ENCODE data around the gene HNRNPDL. TPM values are rescaled to one million over a fixed set of nuclear protein-coding genes. Genes with fewer than 3 reads are reported as not detected.

Gene HNRNPDL
- total RNA-seq, 4 donors from 2014 or later: 61.8 to 210 (median 101) TPM

- Histone ChIP-seq H3K4me3 (no peak overlapping the region), H3K36me3 (peaks cover 0 to 69% (median 0%) of the 10 kb centered on the region in 3 donors), H3K27me3 (no peaks in the 10 kb centered on the region), H3K27ac (no peak overlapping the region), H3K9me3 (no peaks in the 10 kb centered on the region), H3K4me1 (no peaks in the 10 kb centered on the region)
- TF ChIP-seq CTCF (IDR thresholded peaks at IDR 0.05) (no peak), POLR2A (IDR thresholded peaks at IDR 0.05) (no peak)
- no peak for DNase-seq
Measured at GRCh38 chr4:82452026-82452425, 21.8 kb upstream of the HNRNPDL start.

GRCh38 chr4:82450966-82451755 is 20.9 kb upstream of the HNRNPDL start:
- TF ChIP-seq POLR2A (IDR thresholded peaks at IDR 0.05) (no peak), CTCF (IDR thresholded peaks at IDR 0.05) (no peak)
- H3K4me3 ChIP-seq: no peak overlapping the region
- no peak overlapping the region for H3K27ac ChIP-seq
- H3K27me3 ChIP-seq: no peaks in the 10 kb centered on the region
- no peaks in the 10 kb centered on the region for H3K4me1 ChIP-seq
- H3K36me3 ChIP-seq: peaks cover 0 to 60% (median 0%) of the 10 kb centered on the region in 3 donors
- no peaks in the 10 kb centered on the region for H3K9me3 ChIP-seq
- no peak for DNase-seq

- no peak for DNase-seq
- Histone ChIP-seq H3K27me3 (no peaks in the 10 kb centered on the region), H3K36me3 (peaks cover 0 to 41% (median 0%) of the 10 kb centered on the region in 3 donors), H3K4me3 (no peak overlapping the region), H3K9me3 (no peaks in the 10 kb centered on the region), H3K4me1 (no peaks in the 10 kb centered on the region), H3K27ac (no peak overlapping the region)
- TF ChIP-seq POLR2A (IDR thresholded peaks at IDR 0.05) (no peak), CTCF (IDR thresholded peaks at IDR 0.05) (no peak)
Measured at GRCh38 chr4:82447886-82448285, 17.6 kb upstream of the HNRNPDL start.

- Histone ChIP-seq H3K36me3 (no peaks in the 10 kb centered on the region), H3K9me3 (no peaks in the 10 kb centered on the region), H3K4me1 (peaks cover 0 to 5% (median 0%) of the 10 kb centered on the region in 4 donors), H3K27ac (no peak overlapping the region), H3K4me3 (no peak overlapping the region), H3K27me3 (no peaks in the 10 kb centered on the region)
- no peak for TF ChIP-seq POLR2A (IDR thresholded peaks at IDR 0.05)
- DNase-seq: no peak
Measured at GRCh38 chr4:82439088-82439487, 8.8 kb upstream of the HNRNPDL start.

GRCh38 chr4:82437285-82438005 is 7.2 kb upstream of the HNRNPDL start:
- no peak overlapping the region for H3K27ac ChIP-seq
- no peak overlapping the region for H3K4me3 ChIP-seq
- H3K9me3 ChIP-seq: no peaks in the 10 kb centered on the region
- H3K4me1 ChIP-seq: peaks cover 0 to 10% (median 0%) of the 10 kb centered on the region in 4 donors
- TF ChIP-seq CTCF (IDR thresholded peaks at IDR 0.05) (no peak), POLR2A (IDR thresholded peaks at IDR 0.05) (no peak)
- no peaks in the 10 kb centered on the region for H3K36me3 ChIP-seq
- no peaks in the 10 kb centered on the region for H3K27me3 ChIP-seq
- no peak for DNase-seq

- Histone ChIP-seq H3K9me3 (no peaks in the 10 kb centered on the region), H3K4me1 (peaks cover 0 to 16% (median 0%) of the 10 kb centered on the region in 4 donors), H3K27me3 (no peaks in the 10 kb centered on the region), H3K4me3 (no peak overlapping the region), H3K36me3 (no peaks in the 10 kb centered on the region), H3K27ac (no peak overlapping the region)
- DNase-seq: no peak
- TF ChIP-seq POLR2A (IDR thresholded peaks at IDR 0.05) (no peak), CTCF (IDR thresholded peaks at IDR 0.05) (no peak)
Measured at GRCh38 chr4:82436780-82437179, 6.5 kb upstream of the HNRNPDL start.
